Heart left ventricle (tissue), 16 donors: ENCODE data around the gene MRPL20. TPM values are rescaled to one million over a fixed set of nuclear protein-coding genes. Genes with fewer than 3 reads are reported as not detected.
A peak's percentile ranks its signal among the peaks of the same experiment; 100 is the strongest.

Source experiments
- ATAC-seq, 4 donors: fragments of 200-7000 bp; cut with Tn5 transposase; one replicate each; pipeline ENCODE4 v1.9.1; 2020 to 2022; ENCODE audit warnings: moderate library complexity in 4 of 4, mild to moderate bottlenecking in 3 of 4, moderate number of reproducible peaks in 1 of 4
- DNase-seq, 5 donors: peaks; one replicate each; pipeline ENCODE4 v3.0.0-alpha.2; 2020
- H3K27ac ChIP-seq, 12 donors: fragments of 200-600 bp; sonication (generic) in 4 of 12; one replicate each; pipeline versions ENCODE4 v1.5.0 to v1.8.0; 2016 to 2022; ENCODE audit warnings: mild to moderate bottlenecking in 2 of 12
- H3K27me3 ChIP-seq, 9 donors: fragments of 200-600 bp; sonication (generic) in 2 of 9; one replicate each; pipeline versions ENCODE4 v1.5.1 to v1.8.0; 2016 to 2022; ENCODE audit warnings: mild to moderate bottlenecking in 3 of 9
- H3K36me3 ChIP-seq, 9 donors: fragments of 200-600 bp; sonication (generic) in 2 of 9; one replicate each; pipeline versions ENCODE4 v1.5.0 to v1.8.0; 2018 to 2022; ENCODE audit warnings: mild to moderate bottlenecking in 2 of 9
- H3K4me1 ChIP-seq, 12 donors: fragments of 200-600 bp; sonication (generic) in 4 of 12; one replicate each; pipeline versions ENCODE4 v1.5.0 to v1.8.0; 2016 to 2022; ENCODE audit warnings: mild to moderate bottlenecking in 3 of 12
- H3K4me3 ChIP-seq, 12 donors: fragments of 200-600 bp; sonication (generic) in 4 of 12; one replicate each; pipeline versions ENCODE4 v1.5.0 to v1.8.0; 2017 to 2022; ENCODE audit warnings: mild to moderate bottlenecking in 9 of 12, moderate library complexity in 4 of 12
- H3K9me3 ChIP-seq, 12 donors: fragments of 200-600 bp; sonication (generic) in 4 of 12; one replicate each; pipeline versions ENCODE4 v1.5.0 to v1.8.0; 2016 to 2022; ENCODE audit warnings: mild to moderate bottlenecking in 1 of 12
- POLR2A ChIP-seq, 2 donors: fragments of 450-650 bp; IDR thresholded peaks; one replicate each; pipeline ENCODE4 v1.6.1; 2017; ENCODE audit warnings: antibody characterized with exemption in 2 of 2, mild to moderate bottlenecking in 2 of 2, moderate library complexity in 2 of 2
- WGBS, 4 donors: extraction: QIAGEN DNeasy Blood & Tissue Kit in 2 of 4; methylation state at CpG; one replicate each; pipeline versions ENCODE4 v1.1.5 to v1.1.7; 2013 to 2018; 5-methylcytosine and 5-hydroxymethylcytosine counted together
- intact Hi-C, 10 donors: fragments of 100-400 bp; cut with DNase I; formaldehyde crosslinking; loops; one replicate each; pipeline versions ENCODE4 v1.11.1 to v1.14.2; 2022
- polyA plus RNA-seq, 2 donors: library from polyadenylated mRNA; stranded (reverse); fragments of 200-250 nt; gene quantifications; one replicate each; pipeline ENCODE4 v1.2.3, GENCODE V29; 2013
- total RNA-seq, 9 donors: library from RNA; depleted of rRNA in 2 of 9; stranded (reverse); fragments of >200 nt in 2 of 9; fragmentation: NEBNext Ultra II Directional in 3 of 9; extraction: Animal tissue kit (Norgen Biotek cat#: 25700) in 3 of 9; gene quantifications; one replicate each; pipeline versions ENCODE4 v1.1.0 to v1.2.4, GENCODE V29; 2016 to 2023
- TF ChIP-seq, protein P1 (sequence below), 12 donors: fragments of 200-600 bp; sonication (generic) in 4 of 12; IDR thresholded peaks; one replicate each; pipeline versions ENCODE4 v1.5.0 to v1.8.0; 2018 to 2022; ENCODE audit warnings: antibody characterized with exemption in 12 of 12, mild to moderate bottlenecking in 5 of 12
- donor health status: ischemic (EF 13 %, LVEDD 7.1; RV severe dilation, severe dysfunction).
- donor health status: healthy with polysubstance abuse.
- donor health status: DM: no; HTN: yes; CAD: no.
- donor health status: DM: no; HTN: no; CAD: no.
- donor health status: ischemic (EF 25% LVEDD 6.9; RV normal size, moderate dysfunction).
- donor health status: ischemic (EF 25% LVEDD 5.7; RV mildly dilated, moderate dysfunction).
- donor health status: healthy.
- donor health status: DM: yes; HTN: yes; CAD: no.
- donor health status: ischemic (EF 35%, LVEDD 5.7; RV mildly dilated, moderate dysfunction).
- donor health status: nonischemic (EF 11% LVEDD 7.7; RV severe dilation, severe dysfunction).
- donor health status: DM: yes; HTN: yes; CAD: no.
- donor health status: PGD.
- donor health status: ischemic (EF 29% LVEDD 5.4; RV normal size, mild dysfunction).
- donor health status: nonischemic (EF 23%, LVEDD 6.1; RV moderate dilation, normal function).

Gene MRPL20
- total and polyA plus RNA-seq, 11 donors: 112 to 238 (median 141) TPM

- Histone ChIP-seq H3K27me3 (no peaks in the 10 kb centered on the region), H3K4me3 (peak within 1 kb of the TSS; percentile 76 to 100 (median 98)), H3K27ac (peak within 1 kb of the TSS; percentile 78 to 97 (median 92)), H3K4me1 (peaks cover 5 to 53% (median 37%) of the 10 kb centered on the region in 12 donors), H3K9me3 (no peaks in the 10 kb centered on the region), H3K36me3 (peaks cover 0 to 80% (median 74%) of the 10 kb centered on the region in 9 donors)
- ATAC-seq: peak; percentile 95 to 99 (median 96)
- intact Hi-C loops: loop anchor here in 1 of 10 donors (1.0 kb wide), 1 partner anchor 24 kb away; the partner anchor contains the start of gene AURKAIP1
- peak; percentile 99 to 100 (median 99) for DNase-seq
- peak in 1 of 2 donors; percentile 80 for TF ChIP-seq POLR2A (IDR thresholded peaks at IDR 0.05)
- TF ChIP-seq, protein P1, sequence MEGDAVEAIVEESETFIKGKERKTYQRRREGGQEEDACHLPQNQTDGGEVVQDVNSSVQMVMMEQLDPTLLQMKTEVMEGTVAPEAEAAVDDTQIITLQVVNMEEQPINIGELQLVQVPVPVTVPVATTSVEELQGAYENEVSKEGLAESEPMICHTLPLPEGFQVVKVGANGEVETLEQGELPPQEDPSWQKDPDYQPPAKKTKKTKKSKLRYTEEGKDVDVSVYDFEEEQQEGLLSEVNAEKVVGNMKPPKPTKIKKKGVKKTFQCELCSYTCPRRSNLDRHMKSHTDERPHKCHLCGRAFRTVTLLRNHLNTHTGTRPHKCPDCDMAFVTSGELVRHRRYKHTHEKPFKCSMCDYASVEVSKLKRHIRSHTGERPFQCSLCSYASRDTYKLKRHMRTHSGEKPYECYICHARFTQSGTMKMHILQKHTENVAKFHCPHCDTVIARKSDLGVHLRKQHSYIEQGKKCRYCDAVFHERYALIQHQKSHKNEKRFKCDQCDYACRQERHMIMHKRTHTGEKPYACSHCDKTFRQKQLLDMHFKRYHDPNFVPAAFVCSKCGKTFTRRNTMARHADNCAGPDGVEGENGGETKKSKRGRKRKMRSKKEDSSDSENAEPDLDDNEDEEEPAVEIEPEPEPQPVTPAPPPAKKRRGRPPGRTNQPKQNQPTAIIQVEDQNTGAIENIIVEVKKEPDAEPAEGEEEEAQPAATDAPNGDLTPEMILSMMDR (IDR thresholded peaks at IDR 0.05): peak; percentile 35 to 79 (median 60)
- 0% methylated on average over 22 to 86 of the region's 86 CpGs for WGBS, 4 donors
Observed at GRCh38 chr1:1399187-1399871, 7.8 kb downstream of the MRPL20 start, which contains the start of gene CCNL2. Gene CCNL2 (minus strand): TSS chr1:1399335. CDS start chr1:1399306, 29 bp downstream.

GRCh38 chr1:1398677-1399186 is 8.4 kb downstream of the MRPL20 start:
- Histone ChIP-seq H3K4me1 (peaks cover 5 to 54% (median 37%) of the 10 kb centered on the region in 12 donors), H3K27ac (peak overlapping the region; percentile 78 to 97 (median 92)), H3K36me3 (peaks cover 0 to 80% (median 75%) of the 10 kb centered on the region in 9 donors), H3K27me3 (no peaks in the 10 kb centered on the region), H3K9me3 (no peaks in the 10 kb centered on the region), H3K4me3 (peak overlapping the region; percentile 76 to 100 (median 98))
- intact Hi-C loops: loop anchor here in 1 of 10 donors (1.0 kb wide), 1 partner anchor 23 kb away; the partner anchor contains the start of gene AURKAIP1
- DNase-seq (peak in 1 of 5 donors; percentile 26), ATAC-seq (peak in 1 of 4 donors; percentile 2)
- WGBS, 4 donors: 0% methylated on average over 17 to 54 of the region's 54 CpGs
- no peak for TF ChIP-seq POLR2A (IDR thresholded peaks at IDR 0.05)
- TF ChIP-seq, protein P1 (IDR thresholded peaks at IDR 0.05): no peak

DNA sequence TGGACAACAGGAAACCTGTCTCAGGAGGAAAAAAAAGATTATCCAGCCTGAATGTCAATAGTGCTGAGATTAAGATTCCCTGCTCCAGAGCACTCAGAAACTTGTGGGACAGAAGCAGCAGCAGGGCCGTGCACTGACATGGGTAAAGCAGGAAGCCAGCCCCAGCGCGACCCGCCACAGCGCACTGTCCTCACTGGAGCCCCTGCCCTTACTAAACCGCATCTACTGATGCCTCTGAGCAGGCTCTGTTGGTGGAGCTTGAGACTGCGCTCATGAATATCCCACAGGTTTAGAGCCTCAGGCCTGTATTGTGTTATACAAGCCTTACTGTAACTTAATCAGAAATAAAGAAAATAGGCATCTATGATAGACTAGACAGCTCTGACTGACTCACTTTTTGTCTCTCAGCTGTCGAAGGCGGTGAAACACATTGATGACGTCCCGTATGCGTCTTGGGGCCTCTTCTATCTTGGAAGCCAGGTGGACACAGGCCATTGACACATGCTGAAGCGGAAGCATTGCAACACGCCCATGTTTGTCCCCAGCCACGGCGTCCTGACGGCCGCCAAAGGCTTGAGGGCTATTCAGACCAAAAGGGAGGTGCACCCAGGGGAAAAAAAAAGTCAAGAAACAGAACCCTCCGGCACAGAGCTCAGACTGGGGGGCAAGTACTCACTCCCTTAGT is 9.1 kb downstream of the MRPL20 start:
- no peak for ATAC-seq
- no peak for TF ChIP-seq POLR2A (IDR thresholded peaks at IDR 0.05)
- TF ChIP-seq, protein P1 (IDR thresholded peaks at IDR 0.05): no peak
- H3K4me3 ChIP-seq: peak overlapping the region; percentile 76 to 100 (median 98)
- WGBS, 4 donors: 47 to 58% (median 53%) methylated on average over 18 to 19 of the region's 19 CpGs
- no peaks in the 10 kb centered on the region for H3K9me3 ChIP-seq
- peak overlapping the region in 8 of 12 donors; percentile 82 to 97 (median 94) for H3K27ac ChIP-seq
- H3K36me3 ChIP-seq: peaks cover 0 to 81% (median 75%) of the 10 kb centered on the region in 9 donors
- H3K27me3 ChIP-seq: no peaks in the 10 kb centered on the region
- intact Hi-C loops: no loop called here
- H3K4me1 ChIP-seq: peaks cover 5 to 54% (median 37%) of the 10 kb centered on the region in 12 donors
- DNase-seq: no peak
